Erythroblast (primary cell): ENCODE measurements around the gene CHERP.
A peak's percentile ranks its signal among the peaks of the same experiment; 100 is the strongest.
"Not testable (repeated sequence)": the region's sequence is repeated elsewhere in the genome, so short reads cannot be mapped to it uniquely, and the experiment has no call there.

ENCODE experiments used
- DNase-seq, 2 experiments: peaks; one replicate each; lab custom pipeline; 2025; lab: John Stamatoyannopoulos, UW
- GATA1 ChIP-seq: IDR thresholded peaks from 2 replicates; pipeline ENCODE4 v1.6.1; 2011; ENCODE audit warnings: low read depth, mild to moderate bottlenecking, control low read depth, low read length, moderate library complexity
- POLR2A ChIP-seq: IDR thresholded peaks from 2 replicates; pipeline ENCODE4 v1.6.1; 2011; ENCODE audit warnings: mild to moderate bottlenecking, low read length

Gene CHERP

GRCh38 chr19:16476401-16476800 lies 65.8 kb downstream of the CHERP start:
- TF ChIP-seq GATA1: no peak
- TF ChIP-seq POLR2A: no peak
- peak in 1 of 2 experiments; percentile 41 for DNase-seq

- TF ChIP-seq POLR2A (no peak), GATA1 (no peak)
- no peak for DNase-seq
These were observed 68.3 kb downstream of the CHERP start for GRCh38 chr19:16473875-16474392.

- DNase-seq: no peak
- TF ChIP-seq GATA1 (no peak), POLR2A (no peak)
These were observed 69.2 kb downstream of the CHERP start for GRCh38 chr19:16472992-16473391.

GRCh38 chr19:16472559-16472899 lies 69.7 kb downstream of the CHERP start:
- not testable (repeated sequence) for DNase-seq

- DNase-seq: peak; percentile 61
- TF ChIP-seq GATA1 (no peak), POLR2A (no peak)
These were observed 71.1 kb downstream of the CHERP start for GRCh38 chr19:16470911-16471811.

- TF ChIP-seq GATA1 (no peak), POLR2A (no peak)
- DNase-seq: no peak
These were observed 71.7 kb downstream of the CHERP start for GRCh38 chr19:16470541-16470910.
